NCI-H1930 (cell line): ENCODE results near the gene TUBB8B.
"Not testable (repeated sequence)": the region's sequence is repeated elsewhere in the genome, so short reads cannot be mapped to it uniquely, and the experiment has no call there.

Experiments
- DNase-seq, 2 experiments: peaks; one replicate each; lab custom pipeline; 2025; lab: John Stamatoyannopoulos, UW

The TUBB8B gene

DNA sequence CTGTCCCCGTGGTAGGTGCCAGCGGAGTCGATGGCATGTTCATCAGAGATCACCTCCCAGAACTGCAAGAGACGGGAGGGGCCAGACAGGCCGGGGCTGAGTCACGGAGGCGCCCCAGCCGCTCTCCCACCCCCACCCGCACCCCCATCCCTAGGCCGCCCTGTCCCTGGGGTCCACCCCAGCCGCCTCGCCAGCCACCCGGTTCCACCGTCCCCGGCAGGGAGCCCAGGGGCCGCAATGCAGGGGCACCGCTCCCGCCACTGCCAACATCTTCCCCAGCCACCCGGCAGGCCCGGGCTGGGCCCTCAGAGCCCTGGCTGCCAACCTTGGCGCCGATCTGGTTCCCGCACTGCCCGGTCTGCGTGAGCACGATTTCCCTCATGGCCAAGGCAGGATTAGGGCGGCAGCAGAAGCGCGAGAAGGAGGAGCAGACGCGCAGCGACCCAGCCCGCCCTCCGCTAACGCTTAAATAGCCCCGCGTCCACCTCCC, at the start of gene TUBB8B:
Gene TUBB8B (minus strand): TSS at position 440 of the 490 bp plus-strand sequence. CDS start 58 bp downstream, at position 382.
- DNase-seq, result not testable (repeated sequence)

- not testable (repeated sequence) for DNase-seq
These were observed 48.0 kb upstream of the TUBB8B start for GRCh38 chr18:97252-97914.

DNA sequence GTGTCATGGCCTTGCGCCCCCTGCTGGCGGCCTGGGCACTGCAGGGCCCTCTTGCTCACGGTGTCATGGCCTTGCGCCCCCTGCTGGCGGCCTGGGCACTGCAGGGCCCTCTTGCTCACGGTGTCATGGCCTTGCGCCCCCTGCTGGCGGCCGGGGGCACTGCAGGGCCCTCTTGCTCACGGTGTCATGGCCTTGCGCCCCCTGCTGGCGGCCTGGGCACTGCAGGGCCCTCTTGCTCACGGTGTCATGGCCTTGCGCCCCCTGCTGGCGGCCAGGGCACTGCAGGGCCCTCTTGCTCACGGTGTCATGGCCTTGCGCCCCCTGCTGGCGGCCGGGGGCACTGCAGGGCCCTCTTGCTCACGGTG, 47.3 kb upstream of the TUBB8B start:
- DNase-seq, result not testable (repeated sequence)

GRCh38 chr18:96101-96766, 46.8 kb upstream of the TUBB8B start:
- not testable (repeated sequence) for DNase-seq

DNA sequence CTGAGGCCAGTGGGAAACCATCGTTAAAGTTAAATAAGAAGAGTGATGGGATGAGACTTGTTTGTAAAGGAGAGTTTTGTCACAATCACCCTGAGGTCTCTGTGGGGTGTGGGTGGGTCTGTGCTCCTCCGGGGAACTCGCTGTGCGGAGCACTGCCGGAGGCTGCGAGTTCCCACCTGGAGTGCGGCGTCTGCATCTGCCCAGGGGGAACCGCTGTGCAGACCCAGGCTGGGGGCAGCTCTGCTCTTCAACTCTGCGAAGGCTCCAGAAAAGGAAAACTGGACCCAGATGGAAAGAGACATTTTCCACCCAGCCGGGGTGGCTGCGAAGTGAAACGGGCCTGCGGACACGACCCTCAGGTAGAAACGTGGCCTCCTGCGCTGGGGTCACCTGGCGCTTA, 46.2 kb upstream of the TUBB8B start:
- not testable (repeated sequence) for DNase-seq

DNA sequence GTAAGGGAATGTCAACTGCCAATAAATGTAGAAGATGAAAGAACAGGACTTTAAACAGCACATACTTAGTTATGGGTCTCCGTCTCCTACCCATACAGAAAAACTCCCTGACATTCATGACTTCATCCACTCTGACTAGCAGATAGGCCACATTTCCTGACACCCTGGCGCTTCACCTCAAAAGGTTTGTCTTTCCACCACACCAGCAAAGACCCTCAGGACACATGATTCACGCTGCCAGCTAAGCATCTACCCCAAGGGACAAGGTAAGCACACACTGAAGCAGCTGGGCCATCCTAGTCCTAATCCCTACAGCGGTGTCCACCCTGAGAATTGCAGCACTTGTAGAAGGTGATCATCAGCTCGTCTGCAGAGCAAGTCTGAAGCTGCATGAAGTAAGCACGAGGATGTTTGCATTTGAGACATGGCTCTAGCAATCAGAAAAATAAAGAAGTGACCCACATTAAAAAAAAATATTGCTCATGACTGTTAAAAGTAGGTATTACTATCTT, 44.5 kb upstream of the TUBB8B start:
- DNase-seq, result not testable (repeated sequence)

DNA sequence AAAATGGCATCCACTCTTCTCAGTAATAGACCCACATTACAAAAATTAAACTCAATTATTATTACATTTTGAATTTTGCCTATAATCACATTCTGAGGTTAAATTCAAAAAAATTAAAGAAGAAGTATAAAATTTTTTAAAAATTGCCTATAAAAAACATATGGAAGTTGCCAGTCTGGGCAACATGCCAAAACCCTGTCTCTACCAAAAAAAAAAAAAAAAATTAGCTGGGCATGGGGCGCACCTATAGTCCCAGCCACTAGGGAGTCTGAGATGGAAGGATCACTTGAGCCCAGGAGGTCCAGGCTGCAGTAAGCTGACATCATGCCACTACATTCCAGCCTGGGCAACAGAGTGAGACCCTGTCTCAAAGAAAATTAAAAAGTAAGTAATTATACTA, 42.1 kb upstream of the TUBB8B start:
- not testable (repeated sequence) for DNase-seq

DNA sequence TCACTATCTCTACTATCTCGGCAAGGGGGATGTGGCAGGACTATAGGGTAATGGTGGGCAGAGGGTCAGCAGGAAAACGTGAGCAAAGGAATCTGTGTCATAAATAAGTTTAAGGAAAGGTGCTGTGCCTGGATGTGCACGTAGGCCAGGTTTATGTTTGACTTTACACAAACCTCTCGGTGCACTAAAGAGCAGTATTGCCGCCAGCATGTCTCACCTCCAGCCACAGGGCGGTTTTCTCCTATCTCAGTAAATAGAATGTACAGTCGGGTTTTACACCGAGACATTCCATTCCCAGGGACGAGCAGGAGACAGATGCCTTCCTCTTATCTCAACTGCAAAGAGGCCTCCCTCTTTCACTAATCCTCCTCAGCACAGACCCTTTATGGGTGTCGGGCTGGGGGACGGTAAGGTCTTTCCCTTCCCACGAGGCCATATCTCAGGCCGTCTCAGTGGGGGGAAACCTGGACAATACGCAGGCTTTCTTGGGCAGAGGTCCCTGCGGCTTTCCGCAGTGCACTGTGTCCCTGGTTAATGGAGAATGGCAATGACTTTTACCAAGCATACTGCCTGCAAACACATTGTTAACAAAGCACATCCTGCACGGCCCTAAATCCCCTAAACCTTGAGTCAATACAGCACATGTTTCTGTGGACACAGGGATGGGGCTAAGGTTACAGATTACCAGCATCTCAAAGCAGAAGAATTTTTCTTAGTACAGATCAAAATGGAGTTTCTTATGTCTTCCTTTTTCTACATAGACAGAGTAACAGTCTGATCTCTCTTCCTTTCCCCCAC, 41.2 kb upstream of the TUBB8B start:
- DNase-seq, result not testable (repeated sequence)

- not testable (repeated sequence) for DNase-seq
These were observed 39.7 kb upstream of the TUBB8B start for GRCh38 chr18:89124-89523.

GRCh38 chr18:84801-85200, 35.4 kb upstream of the TUBB8B start:
- not testable (repeated sequence) for DNase-seq

DNA sequence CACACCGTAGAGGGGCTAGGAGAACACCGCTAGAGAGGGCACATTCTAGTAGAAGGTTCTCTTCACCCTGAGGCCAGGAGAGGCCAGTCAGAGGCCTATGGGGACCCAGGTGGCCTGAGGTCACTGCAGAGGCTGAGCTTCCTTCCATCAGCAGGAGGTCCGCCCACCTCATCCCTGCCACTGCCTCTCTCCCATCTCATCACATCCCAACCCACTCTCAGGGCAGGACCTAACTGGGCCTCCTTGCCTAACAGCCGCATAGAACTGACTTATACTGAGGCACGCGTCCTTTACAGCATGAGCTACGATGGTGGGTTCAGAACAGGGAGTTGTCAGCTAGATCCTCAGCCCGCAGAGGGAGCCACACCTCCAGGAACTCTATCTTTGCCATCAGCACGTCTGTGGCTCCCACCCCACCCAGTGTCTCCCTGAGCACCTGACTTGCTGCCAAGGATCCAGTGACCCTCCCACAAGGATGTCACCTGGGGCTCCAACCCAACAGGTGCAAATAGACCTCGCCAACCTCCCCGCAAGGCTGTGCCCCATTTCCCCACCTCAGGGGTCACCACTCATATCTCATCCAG, 33.3 kb upstream of the TUBB8B start:
- not testable (repeated sequence) for DNase-seq

DNA sequence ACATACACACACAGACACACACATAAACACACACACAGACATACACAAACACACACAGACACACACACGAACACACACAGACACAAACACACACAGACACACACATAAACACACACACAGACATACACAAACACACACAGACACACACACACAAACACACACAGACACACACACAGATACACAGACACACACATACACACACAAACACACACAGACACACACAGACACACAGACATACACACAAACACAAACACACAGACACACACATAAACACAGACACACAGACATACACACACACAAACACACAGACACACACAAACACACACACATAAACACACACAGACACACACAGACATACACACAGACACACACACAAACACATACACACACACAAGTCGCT, 31.5 kb upstream of the TUBB8B start:
- DNase-seq, result not testable (repeated sequence)

DNA sequence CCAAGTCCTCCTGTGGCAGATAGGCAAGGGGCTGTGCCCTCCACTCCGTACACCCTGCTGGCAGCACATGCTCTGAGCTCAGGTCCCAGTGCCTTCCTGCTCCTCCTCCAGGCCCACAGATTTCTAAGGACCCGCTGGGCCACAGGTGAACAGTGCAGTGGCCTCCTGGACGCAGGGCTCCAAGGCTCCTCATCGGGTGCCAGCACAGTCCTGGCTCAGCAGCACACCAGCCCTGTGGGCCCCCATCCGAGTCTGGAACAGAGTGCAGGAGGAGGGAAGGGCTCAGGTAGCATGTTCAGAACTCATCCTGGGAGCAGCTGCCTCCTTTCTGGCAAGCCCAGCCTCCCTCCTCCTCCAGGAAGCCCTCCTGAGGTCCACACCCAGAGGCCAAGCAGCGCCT, 30.8 kb upstream of the TUBB8B start:
- DNase-seq, result not testable (repeated sequence)

GRCh38 chr18:75525-76160, 26.2 kb upstream of the TUBB8B start:
- DNase-seq, result not testable (repeated sequence)

DNA sequence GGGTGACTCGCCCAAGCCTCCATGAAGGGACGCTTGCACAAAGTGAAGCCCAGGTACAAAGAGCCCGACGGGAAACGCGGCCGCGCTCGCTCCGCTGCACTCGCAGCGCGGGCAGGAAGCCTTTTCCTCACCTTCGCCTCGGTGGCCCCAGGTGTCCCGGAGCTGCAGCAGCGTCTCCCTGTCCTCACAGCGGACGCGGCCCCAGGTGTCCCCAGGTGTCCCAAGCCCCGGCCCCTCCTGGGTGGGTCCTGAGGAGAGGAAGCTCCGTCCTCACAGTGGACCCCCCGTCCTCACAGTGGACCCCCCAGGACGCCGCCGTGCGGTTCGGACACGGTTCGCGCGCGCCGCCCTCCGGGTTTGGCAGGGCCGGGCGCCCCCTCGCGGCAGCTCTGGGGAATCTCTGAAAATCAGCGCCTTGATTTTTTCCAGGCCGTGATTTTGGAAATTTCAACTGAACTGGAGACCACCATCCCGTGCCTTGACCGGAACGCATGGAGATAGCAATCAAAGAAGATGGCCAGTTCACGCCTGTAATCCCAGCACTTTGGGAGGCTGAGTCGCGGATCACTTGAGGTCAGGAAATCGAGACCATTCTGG, 23.9 kb upstream of the TUBB8B start:
- DNase-seq, result not testable (repeated sequence)

GRCh38 chr18:67701-68100, 18.3 kb upstream of the TUBB8B start:
- DNase-seq, result not testable (repeated sequence)

GRCh38 chr18:64279-64678, 14.9 kb upstream of the TUBB8B start:
- not testable (repeated sequence) for DNase-seq

GRCh38 chr18:63656-64055, 14.2 kb upstream of the TUBB8B start:
- not testable (repeated sequence) for DNase-seq

DNA sequence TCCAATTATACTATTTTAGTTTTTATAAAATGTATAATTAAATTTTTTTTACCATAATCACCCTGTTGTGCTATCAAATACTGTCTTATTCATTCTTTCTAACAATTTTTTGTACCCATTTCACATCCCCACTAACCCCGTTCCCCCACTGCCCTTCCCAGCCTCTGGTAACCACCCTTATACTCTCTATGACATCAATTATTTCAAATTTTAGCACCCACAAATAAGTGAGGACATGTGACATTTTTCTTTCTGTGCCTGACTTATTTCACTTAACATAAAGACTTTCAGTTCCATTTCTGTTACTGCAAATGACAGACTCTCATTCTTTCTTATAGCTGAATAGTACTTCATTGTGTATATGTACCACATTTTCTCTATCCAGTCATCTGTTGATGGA, 5.0 kb upstream of the TUBB8B start:
- DNase-seq, result not testable (repeated sequence)

GRCh38 chr18:48696-49095, 719 bp downstream of the TUBB8B start:
- DNase-seq, result not testable (repeated sequence)

GRCh38 chr18:13177-13576, 36.2 kb downstream of the TUBB8B start:
- DNase-seq, result not testable (repeated sequence)
